ENCODE data around the gene ITPR3.
"Not testable (repeated sequence)": the region's sequence is repeated elsewhere in the genome, so short reads cannot be mapped to it uniquely, and the experiment has no call there.

The ITPR3 gene

GRCh38 chr6:33624856-33625255, 3.7 kb downstream of the ITPR3 start:
- Mint-ChIP-seq H3K9me3 (no peaks in the 10 kb centered on the region), H3K4me1 (peaks cover 20% of the 10 kb centered on the region), H3K4me3 (no peak overlapping the region), H3K27me3 (ENCODE audit: low read depth, poor library complexity) (peaks cover 56% of the 10 kb centered on the region), H3K27ac (no peak overlapping the region), H3K36me3 (ENCODE audit: low read depth) (no peaks in the 10 kb centered on the region)
- no peak for DNase-seq
- no peak for TF ChIP-seq CTCF (IDR thresholded peaks at IDR 0.05)

DNA sequence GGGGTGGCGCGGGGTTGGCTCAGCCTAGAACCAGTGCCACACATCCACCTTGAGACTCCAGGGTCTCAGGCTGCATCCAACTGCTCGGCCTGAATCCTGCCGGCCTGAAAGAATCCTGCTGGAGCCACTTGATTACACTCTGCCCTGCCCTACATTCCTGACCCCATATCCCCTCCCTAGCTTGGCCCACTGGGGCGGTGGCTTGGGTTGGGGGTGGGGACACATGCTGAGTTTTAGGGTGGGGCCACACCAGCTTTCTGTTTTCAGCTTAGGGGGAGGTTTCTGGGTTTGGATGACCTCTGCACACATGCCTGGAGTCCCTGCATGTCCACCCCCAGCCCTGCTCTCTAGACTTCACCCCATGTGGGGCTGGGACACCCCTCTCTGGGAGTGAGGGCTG, 6.8 kb downstream of the ITPR3 start:
- DNase-seq = no peak
- H3K4me1 Mint-ChIP-seq = peaks cover 15% of the 10 kb centered on the region
- H3K27ac Mint-ChIP-seq = no peak overlapping the region
- H3K9me3 Mint-ChIP-seq = no peaks in the 10 kb centered on the region
- H3K4me3 Mint-ChIP-seq = no peak overlapping the region
- no peak for TF ChIP-seq CTCF (IDR thresholded peaks at IDR 0.05)
- H3K36me3 Mint-ChIP-seq (ENCODE audit: low read depth) = no peaks in the 10 kb centered on the region
- peaks cover 41% of the 10 kb centered on the region for H3K27me3 Mint-ChIP-seq (ENCODE audit: low read depth, poor library complexity)

DNA sequence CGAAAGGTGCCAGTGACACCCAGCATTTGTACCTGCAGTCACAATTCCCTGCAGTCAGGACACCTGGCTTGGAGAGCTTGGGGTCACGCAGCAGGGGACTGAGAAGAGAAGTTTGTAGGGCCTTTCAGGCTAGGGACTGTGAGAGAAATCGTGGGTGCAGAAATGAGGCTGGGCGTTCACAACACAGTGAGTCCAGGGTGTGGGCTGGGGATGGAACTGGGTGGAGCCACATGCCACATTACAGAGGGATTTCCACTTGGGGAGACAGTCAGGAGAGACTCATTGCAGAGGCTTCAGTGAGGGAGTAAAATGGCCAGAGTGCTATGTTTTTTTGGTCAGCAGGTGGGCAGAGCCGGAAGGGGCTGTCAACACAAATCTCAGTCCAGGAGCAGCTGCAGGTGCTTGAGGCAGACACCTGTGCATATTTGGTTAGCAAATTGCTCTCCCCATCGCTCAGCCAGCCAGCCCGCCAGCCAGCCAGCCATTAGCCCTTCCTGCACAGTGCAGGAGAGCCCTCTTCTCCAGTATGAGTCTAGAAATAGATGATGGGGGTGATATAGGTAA, 7.4 kb downstream of the ITPR3 start:
- Mint-ChIP-seq H3K4me1 (peaks cover 17% of the 10 kb centered on the region), H3K36me3 (ENCODE audit: low read depth) (no peaks in the 10 kb centered on the region), H3K9me3 (no peaks in the 10 kb centered on the region), H3K27ac (no peak overlapping the region), H3K27me3 (ENCODE audit: low read depth, poor library complexity) (peaks cover 40% of the 10 kb centered on the region), H3K4me3 (no peak overlapping the region)
- DNase-seq = no peak
- TF ChIP-seq CTCF (IDR thresholded peaks at IDR 0.05) = no peak

GRCh38 chr6:33630014-33630413, 8.9 kb downstream of the ITPR3 start:
- Mint-ChIP-seq H3K4me3 (no peak overlapping the region), H3K9me3 (no peaks in the 10 kb centered on the region), H3K4me1 (peaks cover 24% of the 10 kb centered on the region), H3K27ac (no peak overlapping the region), H3K27me3 (ENCODE audit: low read depth, poor library complexity) (peaks cover 38% of the 10 kb centered on the region), H3K36me3 (ENCODE audit: low read depth) (no peaks in the 10 kb centered on the region)
- DNase-seq = no peak
- TF ChIP-seq CTCF (IDR thresholded peaks at IDR 0.05) = no peak

DNA sequence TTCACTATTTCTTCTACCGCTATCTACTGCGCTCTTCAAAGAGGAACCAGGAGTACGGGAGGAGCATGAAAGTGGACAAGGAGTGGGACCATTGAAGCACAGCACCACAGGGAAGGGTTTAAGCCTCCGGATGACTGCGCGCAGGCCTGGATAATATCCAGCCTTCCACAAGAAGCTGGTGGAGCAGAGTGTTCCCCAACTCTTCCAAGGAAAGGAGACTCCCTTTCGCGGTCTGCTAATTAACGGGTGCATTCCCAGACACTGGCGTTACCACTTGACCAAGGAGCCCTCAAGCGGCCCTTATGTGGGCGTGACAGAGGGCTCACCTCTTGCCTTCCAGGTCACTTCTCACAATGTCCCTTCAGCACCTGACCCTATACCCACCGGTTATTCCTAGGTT, 10.4 kb downstream of the ITPR3 start:
- not testable (repeated sequence) for H3K9me3 Mint-ChIP-seq, DNase-seq, H3K4me3 Mint-ChIP-seq

DNA sequence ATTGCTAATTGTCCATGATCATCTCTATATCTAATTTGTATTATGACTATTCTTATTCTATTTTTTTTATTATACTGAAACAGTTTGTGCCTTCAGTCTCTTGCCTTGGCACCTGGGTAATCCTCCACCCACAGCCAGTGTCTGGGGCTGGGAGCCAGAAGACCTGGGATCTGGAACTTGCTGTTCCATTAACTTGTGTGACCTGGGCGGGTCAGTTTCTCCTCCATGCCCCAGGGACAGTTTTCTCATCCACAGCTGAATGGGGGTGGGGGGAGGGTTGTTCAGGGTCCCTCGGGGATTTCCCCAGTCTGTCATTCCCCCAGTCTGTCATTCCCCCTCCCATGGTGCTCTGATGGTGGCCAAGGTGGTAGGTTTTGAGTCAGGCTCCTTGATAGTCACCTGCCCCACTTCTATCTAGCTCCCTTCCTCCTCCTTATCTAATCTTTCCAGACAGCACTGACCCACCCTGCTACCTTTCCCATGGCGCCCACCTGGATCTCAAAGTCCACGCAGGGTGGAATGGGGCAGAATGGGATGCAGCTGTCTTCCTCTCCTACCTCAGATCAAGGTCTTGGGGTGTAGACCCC, 10.9 kb downstream of the ITPR3 start:
- Mint-ChIP-seq H3K27ac (no peak overlapping the region), H3K9me3 (no peaks in the 10 kb centered on the region), H3K4me1 (peaks cover 33% of the 10 kb centered on the region), H3K36me3 (ENCODE audit: low read depth) (no peaks in the 10 kb centered on the region), H3K27me3 (ENCODE audit: low read depth, poor library complexity) (peaks cover 47% of the 10 kb centered on the region), H3K4me3 (no peak overlapping the region)
- DNase-seq = no peak
- no peak for TF ChIP-seq CTCF (IDR thresholded peaks at IDR 0.05)

More for the DNA sequence above, 10.4 kb downstream of the ITPR3 start:
- Mint-ChIP-seq H3K27me3 (ENCODE audit: low read depth, poor library complexity) (peaks cover 46% of the 10 kb centered on the region), H3K4me1 (peaks cover 32% of the 10 kb centered on the region)
- H3K36me3 Mint-ChIP-seq (ENCODE audit: low read depth); H3K27ac Mint-ChIP-seq: not testable (repeated sequence)

All from nephron progenitor cell (in vitro differentiated cells).